Endothelial cell (in vitro differentiated cells): ENCODE results near the gene LEMD2. TPM values are rescaled to one million over a fixed set of nuclear protein-coding genes. Genes with fewer than 3 reads are reported as not detected.

Experiments used
- DNase-seq: peaks from one replicate; pipeline ENCODE4 v3.0.0; 2021; ENCODE audit warnings: low spot score
- H3K27ac Mint-ChIP-seq: one replicate; pipeline ENCODE4 v1.8.0; 2021; ENCODE audit warnings: mixed read lengths, inconsistent platforms; ENCODE audit not compliant: unreplicated experiment
- H3K27me3 Mint-ChIP-seq: one replicate; pipeline ENCODE4 v1.8.0; 2021; ENCODE audit warnings: mild to moderate bottlenecking, moderate library complexity, mixed read lengths, inconsistent platforms; ENCODE audit not compliant: unreplicated experiment
- H3K36me3 Mint-ChIP-seq: one replicate; pipeline ENCODE4 v1.8.0; 2021; ENCODE audit warnings: mild to moderate bottlenecking, low read depth, mixed read lengths, inconsistent platforms; ENCODE audit not compliant: unreplicated experiment
- H3K4me1 Mint-ChIP-seq: one replicate; pipeline ENCODE4 v1.8.0; 2021; ENCODE audit warnings: mild to moderate bottlenecking, mixed read lengths, inconsistent platforms; ENCODE audit not compliant: unreplicated experiment
- H3K4me3 Mint-ChIP-seq: one replicate; pipeline ENCODE4 v1.8.0; 2021; ENCODE audit warnings: mild to moderate bottlenecking, mixed read lengths, inconsistent platforms; ENCODE audit not compliant: unreplicated experiment
- H3K9me3 Mint-ChIP-seq: one replicate; pipeline ENCODE4 v1.8.0; 2021; ENCODE audit warnings: mixed read lengths, inconsistent platforms; ENCODE audit not compliant: unreplicated experiment
- CTCF ChIP-seq: fragments of 200-600 bp; sonication (generic); IDR thresholded peaks from one replicate; pipeline ENCODE4 v1.5.0; 2021; ENCODE audit warnings: antibody characterized with exemption; ENCODE audit not compliant: unreplicated experiment
- total RNA-seq: library from RNA; stranded (reverse); fragmentation: NEBNext Ultra II Directional; extraction: Animal tissue kit (Norgen Biotek cat#: 25700); gene quantifications from one replicate; pipeline ENCODE4 v1.2.1, GENCODE V29; 2021; ENCODE audit not compliant: unreplicated experiment

LEMD2 gene
- total RNA-seq, 1 donor from 2014 or later: 105 TPM

GRCh38 chr6:33784787-33785186 lies 4.1 kb downstream of the LEMD2 start:
- no peaks in the 10 kb centered on the region for H3K9me3 Mint-ChIP-seq
- H3K4me1 Mint-ChIP-seq: peaks cover 85% of the 10 kb centered on the region
- no peak for TF ChIP-seq CTCF
- H3K27ac Mint-ChIP-seq: peak overlapping the region; percentile 89
- DNase-seq: no peak
- H3K36me3 Mint-ChIP-seq: peaks cover 25% of the 10 kb centered on the region
- peaks cover 24% of the 10 kb centered on the region for H3K27me3 Mint-ChIP-seq
- peak overlapping the region; percentile 70 for H3K4me3 Mint-ChIP-seq

GRCh38 chr6:33783781-33784520 lies 5.0 kb downstream of the LEMD2 start:
- Mint-ChIP-seq H3K27me3 (peaks cover 21% of the 10 kb centered on the region), H3K36me3 (peaks cover 28% of the 10 kb centered on the region), H3K4me3 (peak overlapping the region; percentile 59), H3K27ac (peak overlapping the region; percentile 89), H3K9me3 (no peaks in the 10 kb centered on the region), H3K4me1 (peaks cover 86% of the 10 kb centered on the region)
- no peak for TF ChIP-seq CTCF
- no peak for DNase-seq

- Mint-ChIP-seq H3K27me3 (peaks cover 15% of the 10 kb centered on the region), H3K36me3 (peaks cover 30% of the 10 kb centered on the region), H3K4me3 (peak overlapping the region; percentile 59), H3K9me3 (no peaks in the 10 kb centered on the region), H3K4me1 (peaks cover 88% of the 10 kb centered on the region), H3K27ac (peak overlapping the region; percentile 95)
- no peak for TF ChIP-seq CTCF
- DNase-seq: no peak
Observed at GRCh38 chr6:33782561-33782960, 6.4 kb downstream of the LEMD2 start.

- Mint-ChIP-seq H3K36me3 (peaks cover 39% of the 10 kb centered on the region), H3K9me3 (no peaks in the 10 kb centered on the region), H3K27ac (peak overlapping the region; percentile 99), H3K4me1 (peaks cover 80% of the 10 kb centered on the region), H3K4me3 (peak overlapping the region; percentile 87), H3K27me3 (peaks cover 15% of the 10 kb centered on the region)
- DNase-seq: peak; percentile 65
- TF ChIP-seq CTCF: no peak
Observed at GRCh38 chr6:33781131-33781975, 7.6 kb downstream of the LEMD2 start.
